T follicular helper cell (primary cell): ENCODE measurements around the gene SKIC2.
A peak's percentile ranks its signal among the peaks of the same experiment; 100 is the strongest.
"Not testable (repeated sequence)": the region's sequence is repeated elsewhere in the genome, so short reads cannot be mapped to it uniquely, and the experiment has no call there.

Experiments used
- DNase-seq: peaks from one replicate; pipeline ENCODE4 v3.0.0-alpha.2; 2020; ENCODE audit warnings: low read depth

SKIC2 gene

DNA sequence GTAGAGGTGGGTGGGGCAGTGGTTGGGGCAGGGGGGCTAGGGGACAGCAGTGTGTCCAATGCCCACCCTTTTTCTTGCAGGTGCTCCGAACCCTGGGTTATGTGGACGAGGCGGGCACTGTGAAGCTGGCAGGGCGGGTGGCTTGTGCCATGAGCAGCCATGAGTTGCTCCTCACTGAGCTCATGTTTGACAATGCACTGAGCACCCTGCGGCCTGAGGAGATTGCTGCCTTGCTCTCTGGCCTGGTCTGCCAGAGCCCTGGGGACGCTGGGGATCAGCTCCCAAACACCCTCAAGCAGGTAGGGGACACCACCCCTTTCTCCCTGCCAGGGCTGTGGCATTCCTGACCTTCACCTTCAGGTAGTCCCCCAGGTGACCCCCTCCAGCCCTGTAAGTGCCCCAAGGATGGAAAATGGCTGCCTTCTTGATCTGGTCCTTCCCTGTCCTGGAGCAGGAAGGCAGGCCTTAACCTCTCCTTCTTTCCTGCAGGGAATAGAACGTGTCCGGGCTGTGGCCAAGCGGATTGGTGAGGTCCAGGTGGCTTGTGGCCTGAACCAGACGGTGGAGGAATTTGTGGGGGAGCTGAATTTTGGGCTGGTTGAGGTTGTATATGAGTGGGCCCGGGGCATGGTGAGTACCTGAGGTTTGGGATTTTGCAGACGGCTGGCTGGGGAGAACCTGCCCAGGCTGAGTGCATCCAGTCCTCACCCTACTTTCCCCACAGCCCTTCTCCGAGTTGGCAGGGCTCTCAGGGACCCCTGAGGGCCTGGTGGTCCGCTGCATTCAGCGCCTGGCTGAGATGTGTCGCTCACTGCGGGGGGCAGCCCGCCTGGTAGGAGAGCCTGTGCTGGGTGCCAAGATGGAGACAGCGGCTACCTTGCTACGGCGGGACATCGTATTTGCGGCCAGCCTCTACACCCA lies 10.1 kb downstream of the SKIC2 start:
- no peak for DNase-seq

DNA sequence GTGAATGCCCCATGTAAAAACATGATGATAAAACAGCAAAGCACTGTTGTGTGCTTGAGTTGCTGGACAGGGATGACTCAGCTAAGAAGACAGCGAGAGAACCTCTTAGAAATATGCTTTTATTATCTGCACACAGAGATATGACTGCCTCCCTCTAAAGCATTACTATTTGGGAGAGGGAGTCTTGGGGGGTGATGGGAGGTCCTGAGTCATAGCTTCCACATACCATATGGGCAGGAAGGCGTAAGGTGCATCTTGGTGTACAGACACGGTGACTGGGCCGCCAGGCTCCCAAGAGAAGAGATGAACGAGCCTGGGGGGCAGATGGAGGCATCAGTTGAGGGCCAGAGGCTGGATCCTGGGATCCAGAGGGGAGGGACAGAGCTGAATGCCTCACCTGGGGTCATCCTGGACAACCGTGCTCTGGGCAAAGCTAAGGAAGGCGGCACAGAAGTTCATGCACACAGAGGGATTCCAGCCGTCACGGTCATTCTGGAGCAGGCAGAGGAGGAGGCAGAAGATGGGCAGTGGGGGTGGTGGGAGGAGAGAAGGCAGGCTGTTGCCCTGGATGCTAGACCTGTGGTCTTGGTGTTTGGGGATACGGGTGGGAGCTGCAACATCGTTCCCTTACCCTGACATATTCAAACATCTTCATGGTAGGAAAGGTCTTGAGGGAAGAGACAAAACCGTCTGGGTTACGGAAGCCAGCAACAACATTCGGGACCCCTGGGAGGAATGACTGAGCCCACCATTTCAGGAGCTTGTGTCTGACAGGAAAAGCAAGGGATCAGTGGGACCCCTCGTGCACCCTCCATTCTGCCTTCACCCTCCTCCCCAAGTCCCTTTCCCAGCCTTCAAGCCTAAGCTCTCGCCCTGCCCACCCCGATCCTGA lies 11.0 kb downstream of the SKIC2 start:
- DNase-seq, result no peak

DNA sequence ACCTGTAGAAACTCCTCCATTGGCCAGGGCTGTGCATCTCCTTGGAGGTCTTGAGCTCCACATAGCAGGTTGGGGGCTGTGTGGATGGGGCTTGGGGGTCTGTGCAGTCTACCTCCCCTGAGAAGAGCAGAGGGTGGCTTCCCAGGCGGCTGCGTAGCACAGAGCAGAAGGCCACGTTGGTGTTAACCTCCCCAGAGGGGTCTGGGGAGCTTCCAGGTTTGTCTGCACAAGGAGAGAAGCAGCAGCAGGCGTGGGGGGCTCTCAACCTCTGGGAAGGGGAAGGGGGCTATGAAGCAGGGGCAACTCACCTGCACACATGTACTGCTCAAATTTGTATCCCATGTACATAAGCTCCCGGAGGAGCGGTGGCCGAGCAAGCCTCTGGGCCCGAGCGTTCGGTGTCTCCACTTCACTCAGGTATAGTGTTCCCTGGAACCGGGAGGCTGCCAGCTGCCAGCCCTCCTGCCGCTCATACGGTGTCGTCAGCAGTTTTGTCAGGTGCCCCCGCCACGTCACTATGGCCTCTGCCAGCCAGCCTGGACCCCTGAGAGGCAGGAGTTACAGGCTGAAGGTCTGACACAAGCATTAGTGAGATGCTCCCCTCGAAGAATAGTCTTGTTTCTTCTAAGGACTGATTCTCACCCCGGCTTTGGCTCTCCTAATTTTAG lies 11.8 kb downstream of the SKIC2 start:
- DNase-seq, result no peak

DNA sequence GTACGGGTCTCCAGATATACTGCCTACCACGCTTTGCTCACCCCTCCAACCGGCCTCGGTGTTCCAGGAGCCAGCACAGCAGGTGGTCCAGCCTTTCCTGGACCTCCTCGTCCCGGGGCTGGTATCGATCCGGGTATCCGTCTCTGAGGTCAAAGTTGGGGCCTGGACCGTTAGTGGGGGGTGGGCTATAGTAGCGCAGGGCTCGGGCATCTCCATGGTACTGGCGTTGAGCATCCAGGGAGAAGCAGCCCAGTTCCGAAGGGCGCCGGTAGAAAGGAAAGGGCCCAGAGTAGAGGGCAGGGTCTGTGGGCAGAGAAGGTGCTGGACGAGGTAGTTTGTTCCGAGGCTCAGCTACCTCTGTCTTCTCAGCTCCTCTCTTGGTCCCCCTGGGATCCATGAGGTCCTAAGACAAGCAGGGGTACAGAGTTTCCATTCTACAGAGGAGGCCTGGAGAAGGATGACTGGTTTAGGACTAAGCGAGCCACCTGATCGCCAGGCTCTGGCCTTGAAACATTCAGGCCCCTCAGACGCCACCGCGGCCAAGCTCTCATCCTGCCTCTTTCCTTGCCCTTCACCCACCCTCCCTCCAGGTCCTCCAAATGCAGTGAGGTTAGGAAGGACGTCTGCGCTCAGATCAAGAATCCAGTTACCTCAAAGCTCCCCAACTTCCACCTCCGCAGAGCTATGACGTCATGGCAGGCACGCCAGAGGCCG lies 12.5 kb downstream of the SKIC2 start:
- DNase-seq, result no peak

DNA sequence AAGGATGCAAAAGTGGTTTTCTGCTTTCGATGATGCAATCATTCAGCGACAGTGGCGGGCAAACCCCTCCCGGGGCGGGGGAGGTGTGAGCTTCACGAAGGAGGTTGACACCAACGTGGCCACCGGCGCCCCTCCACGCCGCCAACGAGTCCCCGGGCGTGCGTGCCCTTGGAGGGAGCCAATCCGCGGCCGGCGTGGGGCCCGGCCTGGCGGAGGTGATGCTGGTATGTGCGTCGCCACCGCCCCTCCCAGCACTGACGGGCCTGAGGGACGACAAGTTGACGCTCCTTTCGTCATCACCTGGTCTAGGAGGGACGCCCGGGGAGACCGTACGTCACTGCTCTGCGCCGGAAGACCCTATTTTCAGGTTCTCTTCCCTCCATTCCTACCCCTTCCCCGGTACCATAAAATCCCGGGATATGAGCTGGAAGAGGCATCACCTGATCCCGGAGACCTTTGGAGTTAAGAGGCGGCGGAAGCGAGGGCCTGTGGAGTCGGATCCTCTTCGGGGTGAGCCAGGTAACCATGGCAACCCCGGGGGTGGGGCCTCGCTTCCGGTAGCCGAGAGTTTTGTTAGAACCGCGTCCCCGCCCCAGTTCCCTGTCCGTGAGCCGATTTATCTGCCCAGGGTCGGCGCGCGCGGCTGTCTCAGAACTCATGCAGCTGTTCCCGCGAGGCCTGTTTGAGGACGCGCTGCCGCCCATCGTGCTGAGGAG lies 13.2 kb downstream of the SKIC2 start, which contains the start of gene DXO:
DXO (minus strand) TSS at position 146 of the 716 bp plus-strand sequence. CDS start 463 bp downstream, outside the sequence.
- peak; percentile 98 for DNase-seq

DNA sequence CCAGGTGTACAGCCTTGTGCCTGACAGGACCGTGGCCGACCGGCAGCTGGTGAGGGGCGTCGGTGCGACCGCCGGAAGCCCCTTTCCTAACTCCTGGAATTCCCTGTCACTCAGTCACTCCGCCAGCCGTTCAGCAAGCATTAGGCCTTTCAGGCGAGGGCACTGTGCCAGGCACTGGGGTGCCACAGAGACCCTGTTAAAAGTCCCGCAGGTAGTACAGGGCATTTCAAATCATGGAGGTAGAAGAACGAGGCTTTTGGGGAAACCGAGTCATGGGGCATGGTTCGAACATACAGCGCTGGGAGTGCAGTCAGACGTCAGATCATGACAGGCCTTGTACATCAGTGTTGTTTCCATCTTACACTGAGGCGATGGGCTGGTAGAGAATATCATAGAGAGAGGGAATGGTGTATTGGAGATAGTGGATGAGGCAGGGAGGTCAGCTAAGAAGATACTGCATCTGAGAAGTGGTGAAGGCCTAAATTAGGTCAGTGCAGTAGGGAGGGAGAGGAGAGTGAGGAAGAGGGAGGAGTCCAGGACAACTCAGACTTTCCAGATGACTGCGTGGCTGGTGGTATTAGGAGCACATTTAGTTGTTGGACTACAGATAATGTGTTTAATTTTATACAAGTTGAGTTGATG lies 13.9 kb downstream of the SKIC2 start:
- DNase-seq, result no peak

DNA sequence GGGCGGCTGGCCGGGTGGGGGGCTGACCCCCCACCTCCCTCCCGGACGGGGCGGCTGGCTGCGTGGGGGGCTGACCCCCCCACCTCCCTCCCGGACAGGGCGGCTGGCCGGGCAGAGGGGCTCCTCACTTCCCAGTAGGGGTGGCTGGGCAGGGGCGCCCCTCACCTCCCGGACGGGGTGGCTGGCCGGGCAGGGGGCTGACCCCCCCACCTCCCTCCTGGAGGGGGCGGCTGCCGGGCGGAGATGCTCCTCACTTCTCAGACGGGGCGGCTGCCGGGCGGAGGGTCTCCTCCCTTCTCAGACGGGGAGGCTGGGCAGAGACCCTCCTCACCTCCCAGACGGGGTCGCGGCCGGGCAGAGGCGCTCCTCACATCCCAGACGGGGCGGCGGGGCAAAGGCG lies 17.1 kb downstream of the SKIC2 start:
- DNase-seq, result not testable (repeated sequence)

DNA sequence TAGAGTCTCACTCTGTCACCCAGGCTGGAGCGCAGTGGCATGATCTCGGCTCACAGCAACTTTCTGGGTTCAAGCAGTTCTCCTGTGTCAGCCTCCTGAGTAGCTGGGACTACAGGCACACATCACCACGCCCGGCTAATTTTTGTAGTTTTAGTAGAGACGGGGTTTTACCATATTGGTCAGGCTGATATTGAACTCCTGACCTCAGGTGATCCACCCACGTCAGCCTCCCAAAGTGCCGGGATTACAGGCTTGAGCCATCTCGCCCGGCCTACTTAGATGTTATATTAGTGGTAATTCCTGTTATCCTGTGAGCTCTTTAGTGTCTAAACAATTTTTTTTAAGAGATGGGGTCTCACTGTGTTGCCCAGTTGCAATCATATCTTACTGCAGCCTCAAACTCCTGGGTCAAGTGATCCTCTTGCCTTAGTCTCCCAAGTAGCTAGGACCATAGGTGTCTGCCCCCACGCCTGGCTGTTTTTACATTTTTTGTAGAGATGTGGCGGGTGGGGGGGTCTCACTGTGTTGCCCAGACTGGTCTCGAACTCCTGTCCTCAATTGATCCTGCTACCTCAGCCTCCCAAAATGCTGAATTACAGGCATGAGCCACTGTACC lies 18.9 kb downstream of the SKIC2 start:
- no peak for DNase-seq

DNA sequence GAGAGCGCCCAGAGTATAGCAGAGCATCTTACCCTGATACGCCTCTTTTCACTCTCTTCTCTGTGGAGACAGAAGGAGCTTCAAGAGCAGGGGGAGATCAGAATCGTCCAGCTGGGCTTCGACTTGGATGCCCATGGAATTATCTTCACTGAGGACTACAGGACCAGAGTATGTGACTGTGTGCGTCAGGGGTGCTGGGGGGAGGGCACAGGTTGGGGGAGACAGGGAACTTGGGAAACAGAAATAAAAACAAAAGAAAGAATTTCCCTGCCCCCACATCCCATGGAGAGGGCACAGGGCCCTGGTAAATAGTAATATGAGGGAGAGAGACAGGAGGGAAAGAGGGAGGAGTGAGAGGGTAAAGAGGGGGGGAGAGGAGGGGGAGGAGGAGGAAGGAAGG lies 19.9 kb downstream of the SKIC2 start:
- no peak for DNase-seq

DNA sequence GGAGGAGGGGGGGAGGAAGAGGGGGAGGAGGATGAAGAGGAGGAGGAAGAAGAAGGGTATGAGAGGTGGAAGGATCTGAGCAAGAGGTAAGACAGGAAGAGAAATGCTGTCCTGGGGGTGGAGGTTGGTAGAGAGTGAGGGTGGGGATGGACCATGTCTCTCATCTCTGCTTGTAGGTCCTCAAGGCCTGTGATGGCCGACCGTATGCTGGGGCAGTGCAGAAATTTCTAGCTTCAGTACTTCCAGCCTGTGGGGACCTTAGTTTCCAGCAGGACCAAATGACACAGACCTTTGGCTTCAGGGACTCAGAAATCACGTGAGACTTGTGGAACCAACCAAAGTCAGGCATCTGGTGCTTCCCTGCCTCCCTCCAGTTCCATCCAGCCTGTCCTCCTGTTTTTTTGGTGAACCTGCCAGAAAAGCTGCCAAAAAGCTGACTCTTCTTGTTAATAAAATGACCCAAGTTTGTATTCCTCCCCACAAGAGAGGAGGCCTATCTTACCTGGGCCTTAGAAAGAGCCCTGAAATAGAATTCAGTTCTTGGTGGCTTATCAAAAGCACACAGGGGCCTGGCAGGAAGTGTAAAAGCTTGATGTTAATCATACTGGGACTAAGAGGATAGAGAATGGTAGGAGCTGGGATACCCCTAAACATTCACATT lies 20.4 kb downstream of the SKIC2 start:
- DNase-seq, result no peak

DNA sequence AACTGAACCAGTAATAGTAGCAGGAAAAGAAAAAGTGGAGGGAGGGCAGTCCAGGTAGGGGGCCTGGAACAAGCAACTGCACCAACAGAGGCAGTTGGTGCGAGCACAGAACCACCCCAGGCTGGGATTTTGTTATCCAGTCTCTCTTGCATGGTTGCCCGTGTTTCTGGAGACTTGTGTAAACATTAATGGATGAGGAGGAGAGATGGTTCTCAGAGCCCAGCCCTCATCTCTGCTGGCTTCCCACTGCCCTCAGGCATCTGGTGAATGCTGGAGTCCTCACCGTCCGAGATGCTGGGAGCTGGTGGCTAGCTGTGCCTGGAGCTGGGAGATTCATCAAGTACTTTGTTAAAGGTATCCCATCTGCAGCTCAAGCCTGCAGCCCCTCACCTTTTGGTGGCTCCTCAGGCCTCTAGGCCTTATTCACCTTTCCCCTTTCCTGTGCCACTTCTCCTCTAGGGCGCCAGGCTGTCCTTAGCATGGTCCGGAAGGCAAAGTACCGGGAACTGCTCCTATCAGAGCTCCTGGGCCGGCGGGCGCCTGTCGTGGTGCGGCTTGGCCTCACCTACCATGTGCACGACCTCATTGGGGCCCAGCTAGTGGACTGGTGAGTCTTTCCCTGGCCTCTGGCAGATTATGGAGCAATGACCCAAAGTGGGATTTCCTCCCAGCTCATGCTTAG lies 21.4 kb downstream of the SKIC2 start:
- DNase-seq, result not testable (repeated sequence)

DNA sequence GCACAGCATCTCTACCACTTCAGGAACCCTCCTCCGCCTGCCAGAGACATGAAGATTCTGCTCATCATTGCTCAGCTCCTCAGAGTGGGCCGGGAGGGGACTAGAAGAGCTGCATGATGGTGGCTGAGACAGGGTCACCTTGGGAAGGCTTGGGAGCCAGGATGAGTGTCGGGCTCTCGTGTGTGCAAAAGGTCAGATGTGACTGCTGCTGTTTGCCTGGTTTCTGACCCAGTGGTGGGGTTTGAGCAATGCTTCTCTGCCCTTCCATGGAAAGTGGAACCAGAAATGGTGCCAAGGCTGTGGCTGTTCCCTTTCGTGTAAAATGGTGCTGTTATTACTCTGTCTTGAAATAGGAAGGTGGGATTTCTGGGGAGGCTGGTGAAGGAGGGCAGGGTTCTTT lies 22.0 kb downstream of the SKIC2 start:
- DNase-seq, result not testable (repeated sequence)

DNA sequence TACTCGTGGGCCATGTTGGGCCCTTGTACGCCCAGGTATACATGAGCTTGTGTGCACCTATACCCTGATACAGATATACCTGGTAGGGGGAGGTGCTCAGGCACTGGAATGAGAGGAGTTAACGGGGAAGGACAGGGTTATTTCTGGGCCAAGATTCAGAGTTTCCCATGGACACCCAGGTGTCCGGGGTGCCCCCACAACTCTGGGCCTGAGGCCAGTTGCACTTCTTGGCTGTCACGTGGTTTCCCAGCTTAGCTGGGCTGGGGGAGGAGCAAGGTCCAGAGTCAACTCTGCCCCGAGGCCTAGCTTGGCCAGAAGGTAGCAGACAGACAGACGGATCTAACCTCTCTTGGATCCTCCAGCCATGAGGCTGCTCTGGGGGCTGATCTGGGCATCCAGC lies 22.8 kb downstream of the SKIC2 start, which contains the start of gene C4A:
C4A (plus strand) TSS at position 314 of the 400 bp plus-strand sequence; CDS start at position 365, 51 bp downstream.
- DNase-seq, result not testable (repeated sequence)

DNA sequence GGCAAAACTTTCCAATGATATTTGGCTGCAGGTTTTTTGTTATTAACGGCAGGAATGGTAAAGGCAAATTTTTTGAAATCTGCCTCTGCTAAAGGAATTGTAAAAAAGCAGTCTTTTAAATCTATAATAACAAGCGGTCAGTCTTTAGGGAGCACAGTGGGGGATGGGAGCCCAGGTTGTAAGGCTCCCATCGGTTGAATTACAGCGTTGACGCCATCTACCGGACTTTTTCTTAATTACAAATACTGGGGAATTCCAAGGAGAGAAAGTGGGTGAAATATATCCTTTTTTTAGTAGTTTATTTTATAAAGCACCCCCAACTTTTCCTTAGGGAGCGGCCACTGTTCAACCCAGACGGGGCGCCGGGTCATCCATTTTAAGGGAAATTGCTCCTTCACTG lies 30.4 kb downstream of the SKIC2 start:
- not testable (repeated sequence) for DNase-seq

DNA sequence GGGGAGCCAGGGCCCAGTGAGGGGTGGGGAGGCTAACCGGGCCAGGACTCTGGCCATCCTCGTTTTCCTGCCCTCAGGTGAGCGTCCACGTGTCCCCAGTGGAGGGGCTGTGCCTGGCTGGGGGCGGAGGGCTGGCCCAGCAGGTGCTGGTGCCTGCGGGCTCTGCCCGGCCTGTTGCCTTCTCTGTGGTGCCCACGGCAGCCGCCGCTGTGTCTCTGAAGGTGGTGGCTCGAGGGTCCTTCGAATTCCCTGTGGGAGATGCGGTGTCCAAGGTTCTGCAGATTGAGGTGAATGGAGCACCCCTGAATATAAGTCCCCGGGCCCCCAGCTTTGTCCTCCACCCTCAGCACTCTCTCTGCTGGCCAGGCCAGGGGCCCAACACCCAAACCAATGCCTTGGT lies 35.4 kb downstream of the SKIC2 start:
- DNase-seq, result not testable (repeated sequence)

DNA sequence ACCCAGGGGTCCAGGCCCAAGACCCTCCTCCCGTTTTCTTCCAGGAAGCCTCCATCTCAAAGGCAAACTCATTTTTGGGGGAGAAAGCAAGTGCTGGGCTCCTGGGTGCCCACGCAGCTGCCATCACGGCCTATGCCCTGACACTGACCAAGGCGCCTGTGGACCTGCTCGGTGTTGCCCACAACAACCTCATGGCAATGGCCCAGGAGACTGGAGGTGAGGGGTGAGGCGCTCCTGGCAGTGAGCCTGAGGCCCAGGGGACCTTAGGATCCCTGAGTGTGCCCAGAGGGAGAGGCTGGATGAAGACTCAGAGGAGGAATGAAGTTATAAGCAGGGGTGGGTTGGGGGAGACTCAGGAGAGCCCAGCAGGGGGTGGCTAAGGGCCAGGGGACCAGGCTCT lies 37.4 kb downstream of the SKIC2 start:
- DNase-seq, result not testable (repeated sequence)

DNA sequence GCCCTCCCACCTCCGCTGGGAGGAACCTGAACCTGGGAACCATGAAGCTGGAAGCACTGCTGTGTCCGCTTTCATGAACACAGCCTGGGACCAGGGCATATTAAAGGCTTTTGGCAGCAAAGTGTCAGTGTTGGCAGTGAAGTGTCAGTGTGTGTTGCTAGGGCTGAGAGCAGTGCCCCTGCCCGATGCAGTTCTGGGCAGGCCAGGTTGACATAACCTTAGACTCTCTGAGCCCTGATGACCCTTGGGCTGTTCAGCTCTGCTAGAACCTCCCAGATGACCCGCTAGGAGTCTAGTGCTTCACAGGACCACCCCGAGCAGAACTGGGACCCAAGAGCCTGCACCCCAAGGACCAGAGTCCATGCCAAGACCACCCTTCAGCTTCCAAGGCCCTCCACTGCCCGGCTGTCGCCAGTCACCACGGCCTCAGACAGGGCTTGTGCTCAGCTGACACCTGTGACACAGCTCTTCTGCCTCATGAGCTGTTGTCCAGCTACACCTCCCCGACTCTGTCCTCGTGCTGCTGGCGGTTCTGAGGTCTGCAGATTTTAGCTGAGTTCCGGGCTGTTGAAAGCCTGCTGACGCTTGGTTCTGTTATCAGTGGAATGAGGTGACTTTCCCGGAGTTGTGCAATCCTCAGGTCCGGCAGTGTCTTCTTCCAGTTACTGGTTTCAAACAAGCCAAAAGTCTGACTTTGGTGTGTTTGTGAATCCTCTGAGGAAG lies 43.7 kb downstream of the SKIC2 start:
- DNase-seq, result not testable (repeated sequence)

DNA sequence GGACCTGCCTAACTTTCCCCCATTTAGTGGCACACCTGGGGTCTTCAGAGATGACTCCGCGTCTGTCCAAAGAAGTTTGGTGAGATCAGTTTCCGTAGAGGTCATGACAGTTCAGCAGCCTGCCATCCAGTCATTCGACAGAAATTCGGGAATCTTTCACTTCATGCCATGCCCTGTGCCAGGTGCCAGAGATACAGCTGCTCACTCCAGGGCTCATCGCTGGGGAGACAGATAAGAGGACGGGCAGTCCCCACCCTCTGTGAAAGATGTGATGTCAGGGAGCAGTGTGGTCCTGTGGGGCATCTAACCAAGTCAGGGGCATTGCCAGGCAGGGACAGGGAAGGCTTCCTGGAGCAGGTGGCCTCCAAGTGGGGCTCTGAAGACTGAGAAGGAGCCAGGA lies 44.3 kb downstream of the SKIC2 start:
- DNase-seq, result not testable (repeated sequence)
